GM12872 (cell line): ENCODE results near the gene BAZ2A.

ENCODE experiments used
- TF ChIP-seq, protein P1 (sequence below): IDR thresholded peaks from 3 replicates; pipeline ENCODE4 v1.5.1; 2011; ENCODE audit warnings: low read depth, mild to moderate bottlenecking, low read length, moderate library complexity; ENCODE audit not compliant: insufficient read depth

Gene BAZ2A

DNA sequence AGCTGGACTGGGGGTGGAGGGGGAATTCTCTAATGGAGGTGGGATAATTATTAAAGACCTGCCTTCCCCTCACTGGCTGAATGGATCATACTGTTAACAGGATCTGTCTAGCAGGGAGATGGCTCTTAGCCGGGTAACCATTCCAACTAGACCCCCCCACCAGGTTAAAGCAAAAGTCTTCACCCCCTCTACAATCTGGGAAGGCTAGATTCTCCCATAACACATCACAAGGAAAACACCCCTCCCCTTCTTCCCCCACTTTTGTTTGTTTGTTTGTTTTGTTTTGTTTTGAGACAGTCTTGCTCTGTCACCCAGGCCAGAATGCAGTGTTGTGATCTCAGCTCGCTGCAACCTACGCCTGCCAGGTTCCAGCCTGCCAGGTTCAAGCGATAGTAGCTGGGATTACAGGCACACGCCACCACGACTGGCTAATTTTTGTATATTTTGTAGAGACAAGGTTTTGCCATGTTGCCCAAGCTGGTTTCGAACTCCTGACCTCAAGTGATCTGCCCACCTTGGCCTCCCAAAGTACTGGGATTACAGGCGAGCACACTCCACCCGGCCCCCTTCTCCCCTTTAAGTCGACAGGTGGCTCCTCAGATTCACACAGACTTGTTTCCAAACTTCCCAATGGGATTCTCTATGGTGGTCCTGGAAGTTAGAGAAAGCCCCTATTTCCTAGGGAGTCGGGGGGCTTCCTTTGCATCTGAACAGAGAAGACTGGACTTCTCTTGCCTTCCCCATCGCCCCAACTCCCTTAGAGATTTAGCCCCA lies 3.5 kb upstream of the BAZ2A start:
- TF ChIP-seq, protein P1, sequence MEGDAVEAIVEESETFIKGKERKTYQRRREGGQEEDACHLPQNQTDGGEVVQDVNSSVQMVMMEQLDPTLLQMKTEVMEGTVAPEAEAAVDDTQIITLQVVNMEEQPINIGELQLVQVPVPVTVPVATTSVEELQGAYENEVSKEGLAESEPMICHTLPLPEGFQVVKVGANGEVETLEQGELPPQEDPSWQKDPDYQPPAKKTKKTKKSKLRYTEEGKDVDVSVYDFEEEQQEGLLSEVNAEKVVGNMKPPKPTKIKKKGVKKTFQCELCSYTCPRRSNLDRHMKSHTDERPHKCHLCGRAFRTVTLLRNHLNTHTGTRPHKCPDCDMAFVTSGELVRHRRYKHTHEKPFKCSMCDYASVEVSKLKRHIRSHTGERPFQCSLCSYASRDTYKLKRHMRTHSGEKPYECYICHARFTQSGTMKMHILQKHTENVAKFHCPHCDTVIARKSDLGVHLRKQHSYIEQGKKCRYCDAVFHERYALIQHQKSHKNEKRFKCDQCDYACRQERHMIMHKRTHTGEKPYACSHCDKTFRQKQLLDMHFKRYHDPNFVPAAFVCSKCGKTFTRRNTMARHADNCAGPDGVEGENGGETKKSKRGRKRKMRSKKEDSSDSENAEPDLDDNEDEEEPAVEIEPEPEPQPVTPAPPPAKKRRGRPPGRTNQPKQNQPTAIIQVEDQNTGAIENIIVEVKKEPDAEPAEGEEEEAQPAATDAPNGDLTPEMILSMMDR, result no peak

DNA sequence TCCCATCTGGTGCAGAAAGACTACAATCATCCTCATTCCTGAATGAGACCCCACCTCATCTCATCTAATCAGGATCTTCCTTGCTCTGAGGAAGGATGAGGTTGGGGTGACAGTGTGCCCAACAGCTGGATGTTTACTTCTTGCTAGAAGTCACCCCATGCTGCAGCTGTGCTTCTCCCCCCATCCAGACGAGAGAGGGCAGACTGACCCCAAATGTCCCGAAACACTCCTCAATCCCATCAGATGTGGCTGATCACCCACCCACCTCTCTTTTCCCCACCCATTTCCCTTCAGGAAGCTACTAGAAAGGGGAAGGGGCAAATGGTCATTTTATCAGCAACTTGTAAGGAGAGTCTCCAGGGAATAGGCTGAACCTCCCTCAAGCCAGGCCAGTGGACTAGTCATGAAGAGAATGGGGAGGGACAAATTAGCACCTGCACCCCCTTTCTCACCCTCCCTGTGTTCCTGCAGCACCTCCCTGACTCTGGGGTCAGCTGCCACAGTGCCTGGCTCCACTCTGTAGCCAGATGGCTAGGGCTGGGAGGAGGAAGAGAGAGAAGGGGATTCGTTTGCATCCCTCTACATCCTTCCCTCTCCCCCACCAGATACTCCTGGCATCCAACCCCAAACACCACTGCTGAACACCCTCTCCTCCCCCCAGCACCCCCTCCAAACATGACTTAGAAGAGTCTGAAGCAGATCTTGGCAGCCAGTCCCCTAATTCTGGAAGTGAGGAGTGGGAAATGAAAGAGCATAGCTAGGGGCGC lies 2.8 kb upstream of the BAZ2A start:
- TF ChIP-seq, protein P1, result no peak

DNA sequence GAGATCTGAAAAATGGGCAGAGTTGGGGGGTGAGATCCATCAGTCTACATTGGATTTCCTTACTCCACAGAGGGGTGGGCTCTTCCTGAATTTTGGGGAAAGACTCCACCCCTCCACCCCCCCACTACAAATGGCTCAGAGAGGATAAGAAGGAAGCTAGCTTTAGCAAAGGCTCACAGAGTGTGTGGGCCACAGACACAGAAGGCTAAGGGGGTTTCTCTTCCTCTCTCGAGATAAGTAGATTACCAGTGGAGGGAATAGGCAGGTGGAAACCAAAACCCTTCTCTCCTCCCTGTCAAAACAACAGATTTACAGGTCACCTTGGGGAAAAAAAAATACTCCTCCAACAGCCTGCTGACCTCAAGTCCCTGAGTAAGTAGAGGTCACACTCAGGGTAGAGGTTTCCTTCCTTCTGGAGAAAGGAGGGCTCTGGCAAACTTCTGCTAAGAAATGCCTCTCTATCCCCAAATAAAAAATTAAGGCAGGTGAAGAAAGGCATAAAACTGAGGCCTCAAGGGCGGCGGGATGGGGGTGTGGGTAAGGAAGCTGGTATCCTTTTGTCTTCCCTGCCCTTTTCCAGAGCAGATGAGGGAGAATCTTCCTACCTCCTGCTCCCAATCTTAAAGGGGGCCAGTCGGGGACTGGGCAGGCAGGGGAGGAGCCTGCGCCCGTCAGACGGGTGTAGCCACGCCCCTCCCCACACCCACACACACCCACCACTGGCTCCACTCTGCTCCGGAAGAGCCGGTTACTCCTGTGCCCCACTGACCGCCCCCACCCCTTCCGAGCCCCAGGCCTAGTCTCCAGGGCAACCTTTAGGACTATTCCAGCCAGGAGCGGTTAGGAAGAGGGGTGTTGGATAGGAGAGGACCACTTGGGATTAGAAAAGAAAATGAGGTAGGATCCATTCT lies 1.9 kb upstream of the BAZ2A start:
- TF ChIP-seq, protein P1, result no peak

DNA sequence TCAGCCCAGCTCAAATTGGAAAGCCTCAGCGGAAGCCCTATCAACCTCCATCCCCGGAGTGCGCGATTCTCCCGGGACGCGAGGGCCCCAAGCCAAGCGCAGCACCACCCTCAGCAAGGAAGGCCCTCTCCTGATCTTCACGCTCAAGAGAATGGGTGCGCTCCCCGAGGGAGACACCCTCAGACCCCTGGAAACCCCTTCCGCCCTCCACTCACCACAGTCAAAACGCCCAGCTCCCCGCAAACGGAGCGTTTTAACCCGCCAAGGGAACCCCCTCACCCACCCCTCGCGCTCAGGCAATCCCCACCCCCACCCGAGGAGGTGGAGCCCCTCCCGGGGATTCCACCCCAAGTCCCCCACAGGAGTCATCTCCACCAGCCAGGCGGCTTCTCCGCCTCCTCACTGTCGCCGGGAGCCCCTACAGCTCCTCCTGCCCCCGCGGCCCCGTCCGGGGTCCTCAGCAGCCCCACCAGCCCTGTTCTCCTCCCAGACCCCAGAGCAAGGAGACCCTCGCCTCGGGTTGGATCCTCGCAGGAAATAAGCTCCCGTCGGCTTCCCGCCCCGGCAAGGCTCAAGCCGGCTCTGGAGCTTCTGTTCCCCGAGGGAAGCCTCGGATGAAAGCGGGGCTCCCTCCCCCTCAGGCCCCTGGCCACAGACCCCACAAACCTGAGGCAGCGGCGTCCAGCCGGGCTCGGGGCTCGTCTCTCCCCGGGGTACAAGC lies 507 bp downstream of the BAZ2A start:
- TF ChIP-seq, protein P1, result no peak

DNA sequence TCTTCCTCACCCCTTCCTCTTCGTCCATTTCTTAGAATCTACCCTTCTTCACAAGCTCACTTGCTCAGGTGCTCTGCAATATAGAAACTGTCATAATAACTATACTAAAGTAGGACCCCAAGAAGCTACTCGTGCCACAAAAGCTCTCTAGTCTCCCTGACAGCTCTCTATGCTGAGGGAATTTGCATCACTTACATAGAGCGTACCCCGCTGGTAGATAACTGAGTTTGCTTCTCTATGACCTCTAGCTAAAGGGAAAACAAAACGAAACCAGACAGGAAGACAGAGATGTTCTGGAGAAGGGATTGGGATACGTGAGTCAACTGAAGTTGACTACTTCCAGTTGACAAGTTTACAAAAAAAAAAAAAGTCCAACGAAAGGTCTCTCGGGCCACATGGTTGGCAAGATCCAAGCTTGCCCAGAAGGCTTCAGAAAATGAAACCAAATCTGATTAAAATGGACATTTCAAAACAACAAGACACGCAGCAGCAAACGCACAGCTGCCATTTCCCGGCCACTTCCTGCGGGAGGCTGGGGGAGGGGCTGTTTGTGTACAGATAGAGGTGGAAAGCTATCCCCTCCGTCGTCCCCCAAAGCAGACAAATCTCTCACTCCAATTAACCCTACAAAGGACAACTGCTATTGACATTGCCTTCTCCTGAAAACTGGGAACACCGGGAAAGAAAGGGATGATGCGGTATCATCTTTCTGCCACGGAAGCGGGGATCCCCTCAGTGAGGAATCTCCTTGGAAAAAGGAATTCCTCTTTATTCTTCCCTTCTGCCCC lies 1.3 kb downstream of the BAZ2A start:
- TF ChIP-seq, protein P1, result no peak

DNA sequence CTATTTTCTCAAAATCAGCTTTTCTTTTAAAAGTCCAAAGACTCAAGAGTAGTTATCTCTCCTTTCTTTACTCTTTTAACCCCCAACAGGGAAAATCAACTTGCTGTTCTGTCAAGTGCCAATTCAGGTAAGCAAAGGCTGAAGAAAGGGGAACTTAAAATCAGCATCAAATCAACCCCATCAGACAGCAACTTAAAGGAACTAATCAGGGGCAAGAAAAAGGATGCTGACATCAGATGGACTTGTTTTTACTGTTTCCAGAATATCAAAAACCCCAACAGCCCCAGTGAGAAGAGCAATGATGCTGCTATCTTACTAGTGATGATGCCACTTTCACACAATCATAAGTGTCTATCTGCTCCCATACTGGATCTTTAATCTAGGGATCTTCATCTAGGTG lies 3.4 kb downstream of the BAZ2A start:
- TF ChIP-seq, protein P1, result no peak
